IgD-negative memory B cell (primary cell): Measurements from ENCODE around the gene NUDC. TPM values are rescaled to one million over a fixed set of nuclear protein-coding genes. Genes with fewer than 3 reads are reported as not detected.
A peak's percentile ranks its signal among the peaks of the same experiment; 100 is the strongest.
"Not testable (repeated sequence)": the region's sequence is repeated elsewhere in the genome, so short reads cannot be mapped to it uniquely, and the experiment has no call there.

Source experiments
- H3K27ac Mint-ChIP-seq, 3 donors: one replicate each; pipeline ENCODE4 v1.8.0; 2020 to 2022; ENCODE audit warnings: mild to moderate bottlenecking in 3 of 3, mixed read lengths in 3 of 3, moderate library complexity in 1 of 3
- H3K27me3 Mint-ChIP-seq: one replicate; pipeline ENCODE4 v1.8.0; 2021; ENCODE audit warnings: mixed read lengths
- H3K36me3 Mint-ChIP-seq: one replicate; pipeline ENCODE4 v1.8.0; 2020; ENCODE audit warnings: mild to moderate bottlenecking, mixed read lengths
- H3K4me1 Mint-ChIP-seq, 3 donors: one replicate each; pipeline ENCODE4 v1.8.0; 2020 to 2022; ENCODE audit warnings: mixed read lengths in 3 of 3, mild to moderate bottlenecking in 1 of 3
- H3K4me3 Mint-ChIP-seq, 4 donors: one replicate each; pipeline ENCODE4 v1.8.0; 2020 to 2022; ENCODE audit warnings: mild to moderate bottlenecking in 4 of 4, mixed read lengths in 4 of 4, moderate library complexity in 3 of 4
- H3K9me3 Mint-ChIP-seq, 3 donors: one replicate each; pipeline ENCODE4 v1.8.0; 2020 to 2021; ENCODE audit warnings: mixed read lengths in 3 of 3, mild to moderate bottlenecking in 1 of 3
- polyA plus RNA-seq: library from polyadenylated mRNA; unstranded; fragments of 300-500 nt; fragmentation: Illumina TruSeq; gene quantifications from one replicate; pipeline ENCODE4 v1.2.3, GENCODE V29; 2021

Gene NUDC
- polyA plus RNA-seq, 1 donor from 2014 or later, result 121 TPM

GRCh38 chr1:26976621-26977510, 55.3 kb downstream of the NUDC start:
- H3K27ac Mint-ChIP-seq, result peak overlapping the region in 1 of 3 donors; percentile 26
- peaks cover 10% of the 10 kb centered on the region for H3K27me3 Mint-ChIP-seq
- no peaks in the 10 kb centered on the region for H3K4me1 Mint-ChIP-seq
- no peak overlapping the region for H3K4me3 Mint-ChIP-seq
- no peaks in the 10 kb centered on the region for H3K9me3 Mint-ChIP-seq
- no peaks in the 10 kb centered on the region for H3K36me3 Mint-ChIP-seq

DNA sequence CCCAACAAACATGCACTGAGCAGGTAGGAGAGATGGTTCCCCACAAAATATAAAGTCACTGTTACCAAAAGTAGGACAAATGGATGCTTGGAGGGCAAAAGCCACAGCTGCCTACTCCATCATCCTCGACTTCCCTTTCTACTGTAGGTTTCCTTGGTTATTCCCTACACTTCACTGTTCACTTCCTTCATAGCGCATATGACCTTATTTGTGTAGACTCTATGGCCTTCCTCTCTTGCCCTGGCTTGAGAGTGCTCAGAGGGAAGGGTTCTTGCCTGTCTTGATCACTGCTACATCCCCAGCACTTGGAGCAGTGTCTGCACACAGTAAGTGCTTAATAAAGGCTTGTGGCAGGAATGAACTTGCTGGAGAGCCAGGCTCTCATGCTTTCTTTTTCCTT, 57.4 kb downstream of the NUDC start:
- Mint-ChIP-seq H3K27me3 (peaks cover 10% of the 10 kb centered on the region), H3K4me1 (no peaks in the 10 kb centered on the region), H3K27ac (no peak overlapping the region), H3K4me3 (no peak overlapping the region), H3K9me3 (no peaks in the 10 kb centered on the region), H3K36me3 (no peaks in the 10 kb centered on the region)

DNA sequence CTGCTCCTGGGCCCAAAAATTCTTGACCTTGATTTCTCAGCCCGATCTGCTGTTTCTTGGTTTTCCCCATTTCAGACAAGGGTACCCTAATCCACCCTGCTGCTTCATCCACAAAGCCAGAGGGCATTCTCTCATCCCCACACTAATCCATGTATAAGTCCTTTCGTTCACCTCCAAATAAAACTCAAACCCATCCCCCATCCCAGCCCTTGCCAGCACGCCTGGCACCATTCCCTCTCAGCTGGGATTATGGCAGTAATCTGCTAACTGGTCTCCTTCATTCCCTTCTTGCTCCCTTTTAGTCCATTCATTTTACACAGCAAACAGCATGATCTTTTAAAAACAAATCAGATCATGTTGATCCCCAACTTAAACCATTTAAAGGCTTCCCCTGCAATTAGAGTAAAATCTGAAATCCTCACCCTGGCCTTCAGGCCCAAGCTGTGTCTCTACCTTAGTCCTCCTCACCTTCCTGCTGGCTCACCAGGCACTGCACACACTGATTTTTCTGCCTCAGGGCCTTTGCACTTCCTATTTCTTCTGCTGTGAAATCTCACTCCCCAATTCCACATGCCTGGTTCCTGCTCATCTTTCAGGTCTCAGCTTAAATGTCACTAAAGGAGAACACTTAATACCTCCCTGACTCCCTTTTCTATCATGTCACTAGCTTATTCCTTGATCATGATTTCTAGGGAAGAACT, 59.8 kb downstream of the NUDC start:
- no peak overlapping the region for H3K27ac Mint-ChIP-seq
- H3K9me3 Mint-ChIP-seq, result no peaks in the 10 kb centered on the region
- no peaks in the 10 kb centered on the region for H3K36me3 Mint-ChIP-seq
- H3K4me1 Mint-ChIP-seq, result no peaks in the 10 kb centered on the region
- peaks cover 14% of the 10 kb centered on the region for H3K27me3 Mint-ChIP-seq
- no peak overlapping the region for H3K4me3 Mint-ChIP-seq

- H3K27me3 Mint-ChIP-seq, result peaks cover 18% of the 10 kb centered on the region
- peak overlapping the region in 1 of 4 donors; percentile 12 for H3K4me3 Mint-ChIP-seq
- no peaks in the 10 kb centered on the region for H3K9me3 Mint-ChIP-seq
- no peaks in the 10 kb centered on the region for H3K4me1 Mint-ChIP-seq
- H3K27ac Mint-ChIP-seq, result no peak overlapping the region
- no peaks in the 10 kb centered on the region for H3K36me3 Mint-ChIP-seq
These were observed 62.3 kb downstream of the NUDC start for GRCh38 chr1:26983863-26984262.

GRCh38 chr1:26984291-26984690, 62.7 kb downstream of the NUDC start:
- Mint-ChIP-seq H3K4me3 (no peak overlapping the region), H3K4me1 (no peaks in the 10 kb centered on the region), H3K36me3 (no peaks in the 10 kb centered on the region), H3K9me3 (no peaks in the 10 kb centered on the region), H3K27ac (no peak overlapping the region), H3K27me3 (peaks cover 18% of the 10 kb centered on the region)

DNA sequence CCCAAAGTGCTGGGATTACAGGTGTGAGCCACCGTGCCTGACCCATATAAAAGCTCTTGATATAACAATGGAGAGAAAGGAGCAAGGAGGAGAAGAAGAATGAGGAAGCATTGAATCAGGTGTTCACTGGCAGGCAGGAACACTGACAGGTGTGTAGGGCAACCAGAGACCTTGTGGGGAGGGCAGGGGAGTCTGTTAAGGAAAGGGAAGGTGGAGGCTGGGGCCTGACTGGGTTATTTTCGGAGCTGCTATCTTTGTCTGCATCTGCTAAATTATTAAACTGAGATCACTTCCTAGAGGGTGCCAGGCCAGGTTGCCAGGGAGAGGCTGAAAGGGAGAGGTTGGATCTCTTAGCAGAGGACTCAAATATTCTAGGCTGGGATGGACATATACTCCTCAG, 65.1 kb downstream of the NUDC start:
- Mint-ChIP-seq H3K4me1 (no peaks in the 10 kb centered on the region), H3K9me3 (no peaks in the 10 kb centered on the region), H3K4me3 (no peak overlapping the region), H3K36me3 (peaks cover 2% of the 10 kb centered on the region), H3K27me3 (peaks cover 13% of the 10 kb centered on the region), H3K27ac (peak overlapping the region in 1 of 3 donors; percentile 59)

- H3K4me1 Mint-ChIP-seq, H3K27ac Mint-ChIP-seq: not testable (repeated sequence)
- peaks cover 22% of the 10 kb centered on the region for H3K27me3 Mint-ChIP-seq
These were observed 68.0 kb downstream of the NUDC start for GRCh38 chr1:26989403-26990109.

GRCh38 chr1:26991310-26992116, 70.0 kb downstream of the NUDC start:
- peak overlapping the region in 2 of 4 donors; percentile 17 to 71 for H3K4me3 Mint-ChIP-seq
- peaks cover 0 to 6% (median 5%) of the 10 kb centered on the region in 3 donors for H3K4me1 Mint-ChIP-seq
- peaks cover 2% of the 10 kb centered on the region for H3K36me3 Mint-ChIP-seq
- H3K9me3 Mint-ChIP-seq, result no peaks in the 10 kb centered on the region
- H3K27ac Mint-ChIP-seq, result no peak overlapping the region
- H3K27me3 Mint-ChIP-seq, result peaks cover 29% of the 10 kb centered on the region

More at GRCh38 chr1:26989403-26990109, 68.0 kb downstream of the NUDC start:
- H3K36me3 Mint-ChIP-seq, H3K9me3 Mint-ChIP-seq, H3K4me3 Mint-ChIP-seq: not testable (repeated sequence)

- peaks cover 4 to 14% (median 9%) of the 10 kb centered on the region in 3 donors for H3K4me1 Mint-ChIP-seq
- H3K36me3 Mint-ChIP-seq, result peaks cover 2% of the 10 kb centered on the region
- peaks cover 29% of the 10 kb centered on the region for H3K27me3 Mint-ChIP-seq
- peak within 1 kb of the TSS; percentile 77 to 95 (median 85) for H3K4me3 Mint-ChIP-seq
- peak within 1 kb of the TSS in 1 of 3 donors; percentile 10 for H3K27ac Mint-ChIP-seq
- no peaks in the 10 kb centered on the region for H3K9me3 Mint-ChIP-seq
These were observed 71.9 kb downstream of the NUDC start, which contains the start of gene TRNP1 for GRCh38 chr1:26993237-26994019. Gene TRNP1, plus strand, starts transcription at chr1:26993692. Its CDS starts 95 bp downstream, at chr1:26993787.

GRCh38 chr1:26994020-26994786, 72.7 kb downstream of the NUDC start:
- no peak overlapping the region for H3K27ac Mint-ChIP-seq
- H3K4me3 Mint-ChIP-seq, result peak overlapping the region; percentile 77 to 95 (median 85)
- peaks cover 2% of the 10 kb centered on the region for H3K36me3 Mint-ChIP-seq
- H3K27me3 Mint-ChIP-seq, result peaks cover 29% of the 10 kb centered on the region
- H3K9me3 Mint-ChIP-seq, result no peaks in the 10 kb centered on the region
- H3K4me1 Mint-ChIP-seq, result peaks cover 4 to 14% (median 9%) of the 10 kb centered on the region in 3 donors

DNA sequence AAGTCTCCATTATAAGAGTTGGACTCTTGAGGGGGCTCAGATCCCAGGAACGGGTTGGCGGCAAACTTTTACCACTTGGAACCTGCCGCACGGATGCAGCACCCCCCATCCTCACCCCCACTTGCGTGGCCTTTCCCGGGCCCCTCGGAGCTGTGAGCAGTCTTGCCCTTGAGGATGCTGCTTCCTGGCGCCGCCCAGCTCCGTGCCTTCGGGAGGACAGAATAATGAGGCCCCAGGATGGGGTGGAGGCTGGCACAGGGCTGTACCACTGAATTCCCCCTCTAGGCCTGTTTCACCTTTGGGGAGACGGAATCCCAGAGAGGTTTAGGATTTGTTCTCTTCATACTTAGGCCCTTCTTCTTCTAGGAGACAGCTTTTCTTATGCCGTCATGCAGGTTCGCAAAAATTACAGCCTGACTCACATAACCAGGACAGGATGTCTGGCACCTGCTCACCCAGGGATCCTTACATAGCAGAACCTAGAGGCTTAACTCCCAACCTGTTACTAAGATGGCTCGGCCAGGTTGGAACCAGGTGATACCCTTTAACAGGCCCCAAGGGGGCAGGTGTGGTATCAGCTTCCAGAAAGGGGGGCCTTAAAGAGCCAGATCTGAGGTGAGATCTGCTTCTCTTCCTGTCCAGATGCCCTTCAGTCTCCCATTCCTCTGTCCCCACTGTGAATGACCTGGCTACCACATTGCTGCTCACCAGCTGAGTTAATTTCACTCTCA, 73.4 kb downstream of the NUDC start:
- Mint-ChIP-seq H3K4me1 (peaks cover 4 to 14% (median 9%) of the 10 kb centered on the region in 3 donors), H3K4me3 (peak overlapping the region; percentile 77 to 95 (median 85)), H3K27ac (no peak overlapping the region)

DNA sequence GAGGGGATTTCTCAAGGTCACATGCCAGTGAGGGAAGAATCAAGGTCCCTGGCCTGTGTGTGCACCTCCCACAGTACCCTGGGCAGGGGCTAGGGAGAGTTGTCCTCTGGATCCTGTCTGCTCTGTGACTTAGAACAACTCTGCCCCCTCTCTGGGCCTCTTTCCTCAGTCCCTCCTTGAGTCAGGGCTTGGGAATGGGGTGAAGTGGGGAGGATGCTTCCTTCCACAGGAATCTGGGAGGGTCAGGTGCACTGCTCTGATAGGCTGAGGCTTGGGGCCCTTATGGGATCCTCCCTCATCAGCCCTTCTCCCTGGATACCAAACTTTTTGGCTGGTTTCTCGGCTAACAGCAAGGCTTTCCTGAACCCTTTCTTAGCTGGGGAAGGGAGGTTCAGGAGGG, 74.5 kb downstream of the NUDC start:
- Mint-ChIP-seq H3K9me3 (no peaks in the 10 kb centered on the region), H3K36me3 (peaks cover 2% of the 10 kb centered on the region), H3K27ac (no peak overlapping the region), H3K4me3 (peak overlapping the region in 1 of 4 donors; percentile 77), H3K4me1 (peaks cover 4 to 20% (median 9%) of the 10 kb centered on the region in 3 donors), H3K27me3 (peaks cover 29% of the 10 kb centered on the region)

More for the DNA sequence above, 73.4 kb downstream of the NUDC start:
- no peaks in the 10 kb centered on the region for H3K9me3 Mint-ChIP-seq
- H3K36me3 Mint-ChIP-seq, result peaks cover 2% of the 10 kb centered on the region
- peaks cover 29% of the 10 kb centered on the region for H3K27me3 Mint-ChIP-seq
